ENCODE results near the gene CYSRT1.

- TF ChIP-seq CTCF (IDR thresholded peaks at IDR 0.05; ENCODE audit: insufficient read depth, low read depth, low read length), result no peak
- TF ChIP-seq EZH2 (IDR thresholded peaks at IDR 0.05; ENCODE audit: insufficient read depth, low read length), result no peak
Measured at GRCh38 chr9:137221095-137221505, 3.9 kb upstream of the CYSRT1 start.
